Skeletal muscle tissue (tissue), 4 donors: ENCODE measurements around the gene WIZ. TPM values are rescaled to one million over a fixed set of nuclear protein-coding genes. Genes with fewer than 3 reads are reported as not detected.

Experiments used
- H3K27ac ChIP-seq: one replicate; pipeline ENCODE4 v1.7.0; 2013; ENCODE audit warnings: mild to moderate bottlenecking, low read depth, low read length, inconsistent platforms
- H3K27me3 ChIP-seq, 3 donors: one replicate each; pipeline ENCODE4 v1.7.0; 2013; ENCODE audit warnings: low read length in 3 of 3; ENCODE audit not compliant: control insufficient read depth in 3 of 3, insufficient read depth in 3 of 3
- H3K36me3 ChIP-seq, 3 donors: one replicate each; pipeline ENCODE4 v1.7.0; 2013; ENCODE audit warnings: low read length in 3 of 3; ENCODE audit not compliant: control insufficient read depth in 3 of 3, insufficient read depth in 3 of 3
- H3K4me1 ChIP-seq, 3 donors: one replicate each; pipeline ENCODE4 v1.7.0; 2013; ENCODE audit warnings: low read length in 3 of 3, mild to moderate bottlenecking in 3 of 3; ENCODE audit not compliant: control insufficient read depth in 3 of 3, insufficient read depth in 3 of 3
- H3K4me3 ChIP-seq, 3 donors: one replicate each; pipeline ENCODE4 v1.7.0; 2013; ENCODE audit warnings: low read length in 3 of 3
- H3K9ac ChIP-seq, 3 donors: one replicate each; pipeline ENCODE4 v1.7.0; 2013; ENCODE audit warnings: low read length in 3 of 3, mild to moderate bottlenecking in 3 of 3, moderate library complexity in 2 of 3, low read depth in 1 of 3
- H3K9me3 ChIP-seq, 3 donors: one replicate each; pipeline ENCODE4 v1.7.0; 2013; ENCODE audit warnings: low read length in 3 of 3; ENCODE audit not compliant: control insufficient read depth in 3 of 3
- total RNA-seq: library from RNA; depleted of rRNA; stranded (reverse); fragments of >200 nt; gene quantifications from one replicate; pipeline ENCODE4 v1.2.3, GENCODE V29; 2014
- donor health status: Osteomylitis.

The WIZ gene
- total RNA-seq, 1 donor from 2014 or later, result 3.7 TPM

- Histone ChIP-seq H3K4me1 (peaks cover 18 to 33% (median 32%) of the 10 kb centered on the region in 3 donors), H3K36me3 (no peaks in the 10 kb centered on the region), H3K4me3 (peak overlapping the region; percentile 61 to 80 (median 68)), H3K9me3 (no peaks in the 10 kb centered on the region), H3K27me3 (peaks cover 25 to 38% (median 33%) of the 10 kb centered on the region in 3 donors), H3K9ac (peak overlapping the region; percentile 54 to 73 (median 59)), H3K27ac (no peak overlapping the region)
Measured at GRCh38 chr19:15453091-15453578, 3.4 kb upstream of the WIZ start.

- Histone ChIP-seq H3K36me3 (peaks cover 0 to 5% (median 2%) of the 10 kb centered on the region in 3 donors), H3K27me3 (peaks cover 18 to 30% (median 26%) of the 10 kb centered on the region in 3 donors), H3K9me3 (no peaks in the 10 kb centered on the region), H3K4me3 (peak overlapping the region; percentile 61 to 80 (median 68)), H3K27ac (no peak overlapping the region), H3K4me1 (peaks cover 16 to 29% (median 28%) of the 10 kb centered on the region in 3 donors), H3K9ac (peak overlapping the region; percentile 54 to 73 (median 59))
Measured at GRCh38 chr19:15452111-15453047, 2.6 kb upstream of the WIZ start.

GRCh38 chr19:15450528-15450890, 753 bp upstream of the WIZ start:
- Histone ChIP-seq H3K4me3 (no peak overlapping the region), H3K27me3 (peaks cover 8 to 12% (median 9%) of the 10 kb centered on the region in 3 donors), H3K36me3 (peaks cover 0 to 7% (median 2%) of the 10 kb centered on the region in 3 donors), H3K9ac (no peak overlapping the region), H3K4me1 (peaks cover 24 to 41% (median 37%) of the 10 kb centered on the region in 3 donors), H3K9me3 (no peaks in the 10 kb centered on the region), H3K27ac (peak overlapping the region; percentile 45)

GRCh38 chr19:15448778-15449619, 757 bp downstream of the WIZ start:
- Histone ChIP-seq H3K4me1 (peaks cover 39 to 56% (median 52%) of the 10 kb centered on the region in 3 donors), H3K4me3 (peak overlapping the region; percentile 62 to 73 (median 73)), H3K36me3 (peaks cover 0 to 7% (median 2%) of the 10 kb centered on the region in 3 donors), H3K9me3 (no peaks in the 10 kb centered on the region), H3K27me3 (peaks cover 0 to 2% (median 0%) of the 10 kb centered on the region in 3 donors), H3K27ac (no peak overlapping the region), H3K9ac (peak overlapping the region; percentile 70 to 90 (median 71))

- peaks cover 0 to 7% (median 2%) of the 10 kb centered on the region in 3 donors for H3K36me3 ChIP-seq
- H3K4me1 ChIP-seq, result peaks cover 44 to 60% (median 57%) of the 10 kb centered on the region in 3 donors
- no peak overlapping the region for H3K4me3 ChIP-seq
- H3K9me3 ChIP-seq, result no peaks in the 10 kb centered on the region
- no peak overlapping the region for H3K27ac ChIP-seq
- no peaks in the 10 kb centered on the region for H3K27me3 ChIP-seq
- peak overlapping the region in 1 of 3 donors; percentile 90 for H3K9ac ChIP-seq
Measured at GRCh38 chr19:15448044-15448777, 1.5 kb downstream of the WIZ start.

- Histone ChIP-seq H3K9me3 (no peaks in the 10 kb centered on the region), H3K27ac (no peak overlapping the region), H3K4me3 (no peak overlapping the region), H3K27me3 (no peaks in the 10 kb centered on the region), H3K4me1 (peaks cover 38 to 58% (median 58%) of the 10 kb centered on the region in 3 donors), H3K36me3 (peaks cover 0 to 7% (median 2%) of the 10 kb centered on the region in 3 donors), H3K9ac (no peak overlapping the region)
Measured at GRCh38 chr19:15447057-15447456, 2.7 kb downstream of the WIZ start.

- Histone ChIP-seq H3K27ac (peak overlapping the region; percentile 96), H3K27me3 (no peaks in the 10 kb centered on the region), H3K9ac (peak overlapping the region; percentile 65 to 84 (median 68)), H3K36me3 (peaks cover 0 to 7% (median 2%) of the 10 kb centered on the region in 3 donors), H3K9me3 (no peaks in the 10 kb centered on the region), H3K4me3 (peak overlapping the region in 1 of 3 donors; percentile 17), H3K4me1 (peaks cover 38 to 58% (median 58%) of the 10 kb centered on the region in 3 donors)
Measured at GRCh38 chr19:15445807-15446376, 3.9 kb downstream of the WIZ start.

GRCh38 chr19:15445227-15445605, 4.5 kb downstream of the WIZ start:
- Histone ChIP-seq H3K4me1 (peaks cover 37 to 58% (median 58%) of the 10 kb centered on the region in 3 donors), H3K27me3 (no peaks in the 10 kb centered on the region), H3K9me3 (no peaks in the 10 kb centered on the region), H3K9ac (peak overlapping the region; percentile 65 to 84 (median 68)), H3K36me3 (peaks cover 0 to 7% (median 2%) of the 10 kb centered on the region in 3 donors), H3K27ac (peak overlapping the region; percentile 96), H3K4me3 (peak overlapping the region in 1 of 3 donors; percentile 17)
